Fibroblast of lung (primary cell): ENCODE data around the gene CD83. TPM values are rescaled to one million over a fixed set of nuclear protein-coding genes. Genes with fewer than 3 reads are reported as not detected.
"Not testable (repeated sequence)": the region's sequence is repeated elsewhere in the genome, so short reads cannot be mapped to it uniquely, and the experiment has no call there.

Source experiments
- DNase-seq, 2 donors: peaks; one replicate each; pipeline versions ENCODE4 v3.0.0 to v3.0.0-alpha.2; 2010; ENCODE audit warnings: low read depth in 2 of 2
- H2AFZ ChIP-seq: 2 replicates; pipeline ENCODE4 v1.5.1; 2012; ENCODE audit warnings: low read length, control low read depth, inconsistent platforms
- H3K27ac ChIP-seq: 2 replicates; pipeline ENCODE4 v1.5.1; 2011; ENCODE audit warnings: low read length, control low read depth; ENCODE audit not compliant: insufficient read depth
- H3K27me3 ChIP-seq: 2 replicates; pipeline ENCODE4 v1.5.1; 2011; ENCODE audit warnings: mild to moderate bottlenecking, low read length; ENCODE audit not compliant: control insufficient read depth, insufficient read depth
- H3K36me3 ChIP-seq: 2 replicates; pipeline ENCODE4 v1.5.1; 2011; ENCODE audit warnings: low read length; ENCODE audit not compliant: control insufficient read depth, insufficient read depth
- H3K4me1 ChIP-seq: 2 replicates; pipeline ENCODE4 v1.5.1; 2011; ENCODE audit warnings: low read length; ENCODE audit not compliant: control insufficient read depth, insufficient read depth; ENCODE audit errors: extremely low read depth
- H3K4me2 ChIP-seq: 2 replicates; pipeline ENCODE4 v1.5.1; 2011; ENCODE audit warnings: low read length, control low read depth; ENCODE audit not compliant: insufficient read depth; ENCODE audit errors: extremely low read depth
- H3K4me3 ChIP-seq, 4 experiments: fragments of 200-600 bp in 1 of 4; sonication (generic) in 1 of 4; replicated peaks in 1 of 4; 2 replicates each; pipeline ENCODE4 v1.5.1; 2011 to 2016; ENCODE audit warnings: low read length in 4 of 4, low read depth in 3 of 4, mild to moderate bottlenecking in 3 of 4, control low read depth in 2 of 4, inconsistent platforms in 1 of 4, mixed read lengths in 1 of 4; ENCODE audit not compliant: insufficient read depth in 1 of 4; ENCODE audit errors: control extremely low read depth in 1 of 4
- H3K79me2 ChIP-seq: 2 replicates; pipeline ENCODE4 v1.5.1; 2012; ENCODE audit warnings: mild to moderate bottlenecking, low read length, inconsistent platforms; ENCODE audit not compliant: control insufficient read depth, insufficient read depth
- H3K9ac ChIP-seq: 2 replicates; pipeline ENCODE4 v1.5.1; 2011; ENCODE audit warnings: mild to moderate bottlenecking, low read length, control low read depth; ENCODE audit not compliant: insufficient read depth
- H3K9me3 ChIP-seq: 2 replicates; pipeline ENCODE4 v1.5.1; 2012; ENCODE audit warnings: low read depth, low read length; ENCODE audit not compliant: control insufficient read depth, insufficient read depth
- H4K20me1 ChIP-seq: 2 replicates; pipeline ENCODE4 v1.5.1; 2011; ENCODE audit warnings: low read length; ENCODE audit not compliant: control insufficient read depth, insufficient read depth; ENCODE audit errors: extremely low read depth
- EZH2 ChIP-seq: IDR thresholded peaks from 2 replicates; pipeline ENCODE4 v1.5.1; 2012; ENCODE audit warnings: low read length, control low read depth, mild to moderate bottlenecking; ENCODE audit errors: missing control alignments
- polyA plus RNA-seq, 2 donors: library from polyadenylated mRNA; depleted of rRNA in 1 of 2; stranded (reverse) in 1 of 2; unstranded in 1 of 2; fragments of >200 nt; gene quantifications; 2 replicates each; pipeline ENCODE4 v1.2.1, GENCODE V29; 2011 to 2012; ENCODE audit warnings: missing spikeins in 1 of 2
- total RNA-seq: library from RNA; depleted of rRNA; stranded (reverse); fragments of >200 nt; gene quantifications from 2 replicates; pipeline ENCODE4 v1.2.1, GENCODE V29; 2014
- TF ChIP-seq, protein P1 (sequence below), 2 donors: IDR thresholded peaks in 1 of 2; conservative IDR thresholded peaks in 1 of 2; 1 replicate in 1 of 2; 2 replicates in 1 of 2; pipeline ENCODE4 v1.5.1; 2011 to 2012; ENCODE audit warnings: low read length in 2 of 2, control low read depth in 1 of 2, inconsistent platforms in 1 of 2, low read depth in 1 of 2, mild to moderate bottlenecking in 1 of 2

CD83 gene
- total and polyA plus RNA-seq, 2 donors (not counting 1 experiment from before 2014, with no cell fraction given): 2.1 to 5.0 TPM

DNA sequence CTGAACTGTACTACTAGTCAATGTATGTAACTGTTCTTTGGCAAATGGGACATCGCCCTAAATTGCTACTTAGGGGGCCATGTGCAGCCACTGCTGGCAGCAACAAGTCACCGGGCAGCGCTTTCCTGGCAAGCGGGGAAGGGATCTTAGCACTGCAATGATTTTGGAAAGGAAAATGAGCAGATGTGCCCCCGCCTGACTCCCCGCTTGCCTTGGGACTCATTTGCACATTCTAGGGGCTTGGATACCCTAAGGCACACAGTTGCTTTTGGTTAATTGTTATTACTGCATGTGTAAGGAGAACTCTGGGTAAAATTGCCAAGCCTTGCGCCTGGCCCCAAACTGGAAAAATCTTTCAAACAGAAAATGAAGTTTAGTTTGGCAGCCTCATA is 32.2 kb downstream of the CD83 start:
- peaks cover 4% of the 10 kb centered on the region for H3K27me3 ChIP-seq
- DNase-seq: no peak
- no peaks in the 10 kb centered on the region for H3K79me2 ChIP-seq
- no peaks in the 10 kb centered on the region for H3K36me3 ChIP-seq
- no peaks in the 10 kb centered on the region for H3K4me1 ChIP-seq
- no peaks in the 10 kb centered on the region for H3K9me3 ChIP-seq
- TF ChIP-seq EZH2: no peak
- TF ChIP-seq, protein P1, sequence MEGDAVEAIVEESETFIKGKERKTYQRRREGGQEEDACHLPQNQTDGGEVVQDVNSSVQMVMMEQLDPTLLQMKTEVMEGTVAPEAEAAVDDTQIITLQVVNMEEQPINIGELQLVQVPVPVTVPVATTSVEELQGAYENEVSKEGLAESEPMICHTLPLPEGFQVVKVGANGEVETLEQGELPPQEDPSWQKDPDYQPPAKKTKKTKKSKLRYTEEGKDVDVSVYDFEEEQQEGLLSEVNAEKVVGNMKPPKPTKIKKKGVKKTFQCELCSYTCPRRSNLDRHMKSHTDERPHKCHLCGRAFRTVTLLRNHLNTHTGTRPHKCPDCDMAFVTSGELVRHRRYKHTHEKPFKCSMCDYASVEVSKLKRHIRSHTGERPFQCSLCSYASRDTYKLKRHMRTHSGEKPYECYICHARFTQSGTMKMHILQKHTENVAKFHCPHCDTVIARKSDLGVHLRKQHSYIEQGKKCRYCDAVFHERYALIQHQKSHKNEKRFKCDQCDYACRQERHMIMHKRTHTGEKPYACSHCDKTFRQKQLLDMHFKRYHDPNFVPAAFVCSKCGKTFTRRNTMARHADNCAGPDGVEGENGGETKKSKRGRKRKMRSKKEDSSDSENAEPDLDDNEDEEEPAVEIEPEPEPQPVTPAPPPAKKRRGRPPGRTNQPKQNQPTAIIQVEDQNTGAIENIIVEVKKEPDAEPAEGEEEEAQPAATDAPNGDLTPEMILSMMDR (conservative IDR thresholded peaks at IDR 0.05 in 1 of 2, IDR thresholded peaks at IDR 0.05 in 1 of 2; ENCODE audit: low read depth in 1 of 2, low read length in 2 of 2): no peak
- no peaks in the 10 kb centered on the region for H4K20me1 ChIP-seq
- no peak overlapping the region for H3K27ac ChIP-seq
- H3K4me3 ChIP-seq: no peak overlapping the region
- no peak overlapping the region for H3K9ac ChIP-seq
- no peak overlapping the region for H2AFZ ChIP-seq
- H3K4me2 ChIP-seq: no peak overlapping the region

DNA sequence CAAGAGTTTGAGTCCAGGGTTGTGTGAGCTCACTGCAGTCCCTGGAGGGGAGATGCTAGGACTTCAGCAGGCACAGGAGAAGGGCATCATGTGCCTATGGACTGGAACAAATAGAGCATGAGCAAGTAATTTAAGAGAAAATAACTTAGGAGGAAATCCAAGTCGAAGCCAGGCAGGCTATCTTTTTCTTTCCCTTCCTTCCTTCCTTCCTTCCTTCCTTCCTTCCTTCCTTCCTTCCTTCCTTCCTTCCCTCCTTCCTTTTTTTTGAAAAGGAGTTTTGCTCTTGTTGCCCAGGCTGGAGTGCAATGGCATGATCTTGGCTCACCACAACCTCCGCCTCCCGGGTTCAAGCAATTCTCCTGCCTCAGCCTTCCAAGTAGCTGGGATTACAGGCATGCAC is 33.7 kb downstream of the CD83 start:
- H3K79me2 ChIP-seq, H3K27ac ChIP-seq, H3K27me3 ChIP-seq, H4K20me1 ChIP-seq, H3K4me3 ChIP-seq, H3K4me2 ChIP-seq, DNase-seq, H3K36me3 ChIP-seq, H2AFZ ChIP-seq, H3K4me1 ChIP-seq, H3K9ac ChIP-seq, H3K9me3 ChIP-seq: not testable (repeated sequence)

DNA sequence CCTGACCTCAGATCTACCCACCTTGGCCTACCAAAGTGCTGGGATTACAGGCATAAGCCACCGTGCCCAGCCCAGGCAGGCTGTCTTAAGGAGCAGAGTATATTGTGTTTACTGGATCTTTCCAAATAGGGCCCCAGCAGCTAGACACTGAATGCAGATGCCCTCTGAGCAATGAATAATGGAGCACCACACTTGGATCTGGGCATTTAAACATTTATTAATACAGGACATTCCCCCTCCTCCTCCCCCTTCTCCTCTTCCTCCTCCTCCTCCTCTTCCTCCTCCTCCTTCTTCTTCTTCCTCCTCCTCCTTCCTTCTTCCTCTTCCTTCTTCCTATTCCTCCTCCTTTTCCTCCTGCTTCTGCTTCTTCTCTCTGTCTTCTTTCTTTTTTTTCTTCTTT is 34.2 kb downstream of the CD83 start:
- no peak overlapping the region for H2AFZ ChIP-seq
- no peaks in the 10 kb centered on the region for H3K9me3 ChIP-seq
- no peak overlapping the region for H3K27ac ChIP-seq
- no peak overlapping the region for H3K4me2 ChIP-seq
- H3K36me3 ChIP-seq: no peaks in the 10 kb centered on the region
- peaks cover 4% of the 10 kb centered on the region for H3K27me3 ChIP-seq
- no peak overlapping the region for H3K4me3 ChIP-seq
- DNase-seq: no peak
- no peaks in the 10 kb centered on the region for H3K4me1 ChIP-seq
- no peaks in the 10 kb centered on the region for H3K79me2 ChIP-seq
- TF ChIP-seq, protein P1 (conservative IDR thresholded peaks at IDR 0.05 in 1 of 2, IDR thresholded peaks at IDR 0.05 in 1 of 2; ENCODE audit: low read depth in 1 of 2, low read length in 2 of 2): no peak
- TF ChIP-seq EZH2: no peak
- no peaks in the 10 kb centered on the region for H4K20me1 ChIP-seq
- H3K9ac ChIP-seq: no peak overlapping the region
